ENCODE results near the gene PHF12.

- no peak for TF ChIP-seq SP1 (IDR thresholded peaks at IDR 0.05)
- no peak for TF ChIP-seq NFRKB (IDR thresholded peaks at IDR 0.05)
These were observed 17.1 kb upstream of the PHF12 start for GRCh38 chr17:28968231-28968913.
